ENCODE data around the gene CHKA. TPM values are rescaled to one million over a fixed set of nuclear protein-coding genes. Genes with fewer than 3 reads are reported as not detected.

Gene CHKA
- total RNA-seq, 1 experiment from 2014 or later = 136 TPM

GRCh38 chr11:68043029-68043348 is 78.2 kb downstream of the CHKA start:
- Histone ChIP-seq H3K9me3 (ENCODE audit: control insufficient read depth, insufficient read depth, low read depth, low read length) (no peaks in the 10 kb centered on the region), H3K27me3 (ENCODE audit: control insufficient read depth, insufficient read depth, low read length) (no peaks in the 10 kb centered on the region), H3K4me1 (ENCODE audit: control insufficient read depth, insufficient read depth, low read length) (peaks cover 28% of the 10 kb centered on the region), H3K27ac (ENCODE audit: low read length) (no peak overlapping the region), H3K4me3 (ENCODE audit: low read depth in 2 of 2, low read length in 2 of 2) (no peak overlapping the region), H3K36me3 (ENCODE audit: control insufficient read depth, insufficient read depth, low read length) (peaks cover 2% of the 10 kb centered on the region; the same call in 1 of the 2 replicates)
- ChIA-PET CTCF (interaction anchor here (0.6 kb wide), 1 partner anchor 22 kb away, joined by 3 read pairs; no protein-coding TSS in a partner anchor), POLR2A (no interaction called here)
- in situ Hi-C loops (cut with HindIII; ENCODE audit: low pct_unique_long_range_greater_than_20kb, low sequenced_read_pairs) (no loop called here), intact Hi-C loops (cut with micrococcal nuclease; ENCODE audit: unreplicated experiment) (no loop called here)
- ATAC-seq = no peak
- TF ChIP-seq POLR2AphosphoS5 (IDR thresholded peaks at IDR 0.05; ENCODE audit: low read depth, low read length) (no peak), CTCF (IDR thresholded peaks at IDR 0.05) (no peak), SIN3A (IDR thresholded peaks at IDR 0.05; ENCODE audit: borderline replicate concordance, insufficient read depth, low read depth, low read length) (no peak), TCF7L2 (IDR thresholded peaks at IDR 0.05; ENCODE audit: low read depth, low read length) (no peak), REST (IDR thresholded peaks at IDR 0.05; ENCODE audit: insufficient read depth in 1 of 2, low read depth in 2 of 2, low read length in 1 of 2) (no peak)
- no peak for DNase-seq (ENCODE audit: low read depth, low spot score)
- no TSS peak for BruUV-seq (replicated peaks)

GRCh38 chr11:68042219-68043028 is 78.8 kb downstream of the CHKA start:
- peaks cover 2% of the 10 kb centered on the region; the same call in 1 of the 2 replicates for H3K36me3 ChIP-seq (ENCODE audit: control insufficient read depth, insufficient read depth, low read length)
- no peaks in the 10 kb centered on the region for H3K9me3 ChIP-seq (ENCODE audit: control insufficient read depth, insufficient read depth, low read depth, low read length)
- in situ Hi-C loops (cut with HindIII; ENCODE audit: low pct_unique_long_range_greater_than_20kb, low sequenced_read_pairs) = no loop called here
- intact Hi-C loops (cut with micrococcal nuclease; ENCODE audit: unreplicated experiment) = no loop called here
- DNase-seq (ENCODE audit: low read depth, low spot score) (no peak), ATAC-seq (no peak)
- H3K4me1 ChIP-seq (ENCODE audit: control insufficient read depth, insufficient read depth, low read length) = peaks cover 33% of the 10 kb centered on the region
- H3K4me3 ChIP-seq (ENCODE audit: low read depth in 2 of 2, low read length in 2 of 2) = no peak overlapping the region
- TF ChIP-seq SIN3A (IDR thresholded peaks at IDR 0.05; ENCODE audit: borderline replicate concordance, insufficient read depth, low read depth, low read length) = no peak
- no peak for TF ChIP-seq CTCF (IDR thresholded peaks at IDR 0.05)
- TF ChIP-seq REST (IDR thresholded peaks at IDR 0.05; ENCODE audit: insufficient read depth in 1 of 2, low read depth in 2 of 2, low read length in 1 of 2) = no peak
- no peak for TF ChIP-seq POLR2AphosphoS5 (IDR thresholded peaks at IDR 0.05; ENCODE audit: low read depth, low read length)
- TF ChIP-seq TCF7L2 (IDR thresholded peaks at IDR 0.05; ENCODE audit: low read depth, low read length) = no peak
- BruUV-seq (replicated peaks) = no TSS peak
- no peaks in the 10 kb centered on the region for H3K27me3 ChIP-seq (ENCODE audit: control insufficient read depth, insufficient read depth, low read length)
- no peak overlapping the region for H3K27ac ChIP-seq (ENCODE audit: low read length)
- POLR2A ChIA-PET = no interaction called here
- CTCF ChIA-PET = interaction anchor here (0.6 kb wide), 1 partner anchor 23 kb away, joined by 3 read pairs; no protein-coding TSS in a partner anchor

Data from Panc1 (cell line).